Fibroblast of lung (primary cell): Measurements from ENCODE around the gene APH1B. TPM values are rescaled to one million over a fixed set of nuclear protein-coding genes. Genes with fewer than 3 reads are reported as not detected.

Experiments
- DNase-seq, 2 donors: peaks; one replicate each; pipeline versions ENCODE4 v3.0.0 to v3.0.0-alpha.2; 2010; ENCODE audit warnings: low read depth in 2 of 2
- H2AFZ ChIP-seq: 2 replicates; pipeline ENCODE4 v1.5.1; 2012; ENCODE audit warnings: low read length, control low read depth, inconsistent platforms
- H3K27ac ChIP-seq: 2 replicates; pipeline ENCODE4 v1.5.1; 2011; ENCODE audit warnings: low read length, control low read depth; ENCODE audit not compliant: insufficient read depth
- H3K27me3 ChIP-seq: 2 replicates; pipeline ENCODE4 v1.5.1; 2011; ENCODE audit warnings: mild to moderate bottlenecking, low read length; ENCODE audit not compliant: control insufficient read depth, insufficient read depth
- H3K36me3 ChIP-seq: 2 replicates; pipeline ENCODE4 v1.5.1; 2011; ENCODE audit warnings: low read length; ENCODE audit not compliant: control insufficient read depth, insufficient read depth
- H3K4me1 ChIP-seq: 2 replicates; pipeline ENCODE4 v1.5.1; 2011; ENCODE audit warnings: low read length; ENCODE audit not compliant: control insufficient read depth, insufficient read depth; ENCODE audit errors: extremely low read depth
- H3K4me2 ChIP-seq: 2 replicates; pipeline ENCODE4 v1.5.1; 2011; ENCODE audit warnings: low read length, control low read depth; ENCODE audit not compliant: insufficient read depth; ENCODE audit errors: extremely low read depth
- H3K4me3 ChIP-seq, 4 experiments: fragments of 200-600 bp in 1 of 4; sonication (generic) in 1 of 4; replicated peaks in 1 of 4; 2 replicates each; pipeline ENCODE4 v1.5.1; 2011 to 2016; ENCODE audit warnings: low read length in 4 of 4, low read depth in 3 of 4, mild to moderate bottlenecking in 3 of 4, control low read depth in 2 of 4, inconsistent platforms in 1 of 4, mixed read lengths in 1 of 4; ENCODE audit not compliant: insufficient read depth in 1 of 4; ENCODE audit errors: control extremely low read depth in 1 of 4
- H3K79me2 ChIP-seq: 2 replicates; pipeline ENCODE4 v1.5.1; 2012; ENCODE audit warnings: mild to moderate bottlenecking, low read length, inconsistent platforms; ENCODE audit not compliant: control insufficient read depth, insufficient read depth
- H3K9ac ChIP-seq: 2 replicates; pipeline ENCODE4 v1.5.1; 2011; ENCODE audit warnings: mild to moderate bottlenecking, low read length, control low read depth; ENCODE audit not compliant: insufficient read depth
- H3K9me3 ChIP-seq: 2 replicates; pipeline ENCODE4 v1.5.1; 2012; ENCODE audit warnings: low read depth, low read length; ENCODE audit not compliant: control insufficient read depth, insufficient read depth
- H4K20me1 ChIP-seq: 2 replicates; pipeline ENCODE4 v1.5.1; 2011; ENCODE audit warnings: low read length; ENCODE audit not compliant: control insufficient read depth, insufficient read depth; ENCODE audit errors: extremely low read depth
- EZH2 ChIP-seq: IDR thresholded peaks from 2 replicates; pipeline ENCODE4 v1.5.1; 2012; ENCODE audit warnings: low read length, control low read depth, mild to moderate bottlenecking; ENCODE audit errors: missing control alignments
- polyA plus RNA-seq, 2 donors: library from polyadenylated mRNA; depleted of rRNA in 1 of 2; stranded (reverse) in 1 of 2; unstranded in 1 of 2; fragments of >200 nt; gene quantifications; 2 replicates each; pipeline ENCODE4 v1.2.1, GENCODE V29; 2011 to 2012; ENCODE audit warnings: missing spikeins in 1 of 2
- total RNA-seq: library from RNA; depleted of rRNA; stranded (reverse); fragments of >200 nt; gene quantifications from 2 replicates; pipeline ENCODE4 v1.2.1, GENCODE V29; 2014
- TF ChIP-seq, protein P1 (sequence below), 2 donors: IDR thresholded peaks in 1 of 2; conservative IDR thresholded peaks in 1 of 2; 1 replicate in 1 of 2; 2 replicates in 1 of 2; pipeline ENCODE4 v1.5.1; 2011 to 2012; ENCODE audit warnings: low read length in 2 of 2, control low read depth in 1 of 2, inconsistent platforms in 1 of 2, low read depth in 1 of 2, mild to moderate bottlenecking in 1 of 2

APH1B gene
- total and polyA plus RNA-seq, 2 donors (not counting 1 experiment from before 2014, with no cell fraction given): 23.5 to 32.2 TPM

DNA sequence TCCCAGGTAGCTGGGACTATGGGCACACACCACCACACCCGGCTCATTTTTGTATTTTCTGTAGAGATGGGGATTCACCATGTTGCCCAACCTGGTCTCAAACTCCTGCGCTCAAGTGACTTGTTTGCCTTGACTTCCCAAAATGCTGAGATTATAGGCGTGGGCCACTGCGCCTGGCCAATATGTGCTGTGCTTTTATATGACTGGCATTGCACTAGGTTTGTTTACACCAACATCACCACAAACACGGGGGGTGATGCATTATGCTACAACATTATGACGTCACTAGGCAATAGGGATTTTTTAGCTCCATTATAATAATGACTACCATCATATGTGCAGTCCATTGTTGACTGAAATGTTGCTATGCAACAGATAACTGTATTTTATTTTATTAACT, 6.9 kb downstream of the APH1B start:
- no peaks in the 10 kb centered on the region for H3K36me3 ChIP-seq
- no peaks in the 10 kb centered on the region for H3K79me2 ChIP-seq

DNA sequence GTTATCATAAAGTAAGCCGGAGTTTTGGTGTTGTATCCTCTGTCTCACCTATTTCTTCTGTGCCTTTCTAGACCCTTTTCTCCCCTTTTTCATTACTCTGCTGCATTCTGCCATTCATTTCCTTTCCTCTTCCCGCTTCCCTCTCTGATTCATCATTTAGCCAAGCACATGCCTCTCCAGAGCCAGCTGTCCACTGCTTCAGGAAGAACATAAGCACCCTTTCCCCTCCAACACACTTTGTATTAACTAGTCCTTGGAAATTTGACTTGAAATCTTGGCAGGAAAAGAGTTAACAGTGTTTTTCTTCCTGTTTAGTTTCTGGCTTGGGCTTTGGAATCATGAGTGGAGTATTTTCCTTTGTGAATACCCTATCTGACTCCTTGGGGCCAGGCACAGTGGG, 9.7 kb downstream of the APH1B start:
- DNase-seq: peak; percentile 24 to 33
- Histone ChIP-seq H3K36me3 (no peaks in the 10 kb centered on the region), H4K20me1 (no peaks in the 10 kb centered on the region), H3K27me3 (no peaks in the 10 kb centered on the region), H3K4me3 (no peak overlapping the region), H3K9me3 (no peaks in the 10 kb centered on the region), H3K4me2 (no peak overlapping the region), H3K27ac (no peak overlapping the region), H3K79me2 (no peaks in the 10 kb centered on the region), H3K4me1 (peaks cover 4% of the 10 kb centered on the region), H2AFZ (no peak overlapping the region), H3K9ac (no peak overlapping the region)
- TF ChIP-seq, protein P1, sequence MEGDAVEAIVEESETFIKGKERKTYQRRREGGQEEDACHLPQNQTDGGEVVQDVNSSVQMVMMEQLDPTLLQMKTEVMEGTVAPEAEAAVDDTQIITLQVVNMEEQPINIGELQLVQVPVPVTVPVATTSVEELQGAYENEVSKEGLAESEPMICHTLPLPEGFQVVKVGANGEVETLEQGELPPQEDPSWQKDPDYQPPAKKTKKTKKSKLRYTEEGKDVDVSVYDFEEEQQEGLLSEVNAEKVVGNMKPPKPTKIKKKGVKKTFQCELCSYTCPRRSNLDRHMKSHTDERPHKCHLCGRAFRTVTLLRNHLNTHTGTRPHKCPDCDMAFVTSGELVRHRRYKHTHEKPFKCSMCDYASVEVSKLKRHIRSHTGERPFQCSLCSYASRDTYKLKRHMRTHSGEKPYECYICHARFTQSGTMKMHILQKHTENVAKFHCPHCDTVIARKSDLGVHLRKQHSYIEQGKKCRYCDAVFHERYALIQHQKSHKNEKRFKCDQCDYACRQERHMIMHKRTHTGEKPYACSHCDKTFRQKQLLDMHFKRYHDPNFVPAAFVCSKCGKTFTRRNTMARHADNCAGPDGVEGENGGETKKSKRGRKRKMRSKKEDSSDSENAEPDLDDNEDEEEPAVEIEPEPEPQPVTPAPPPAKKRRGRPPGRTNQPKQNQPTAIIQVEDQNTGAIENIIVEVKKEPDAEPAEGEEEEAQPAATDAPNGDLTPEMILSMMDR (conservative IDR thresholded peaks at IDR 0.05 in 1 of 2, IDR thresholded peaks at IDR 0.05 in 1 of 2; ENCODE audit: low read depth in 1 of 2, low read length in 2 of 2): no peak
- no peak for TF ChIP-seq EZH2

More for the DNA sequence above, 6.9 kb downstream of the APH1B start:
- Histone ChIP-seq H3K27me3 (no peaks in the 10 kb centered on the region), H3K27ac (no peak overlapping the region), H3K4me2 (no peak overlapping the region), H4K20me1 (no peaks in the 10 kb centered on the region), H3K9me3 (no peaks in the 10 kb centered on the region), H3K4me3 (no peak overlapping the region), H2AFZ (no peak overlapping the region), H3K9ac (no peak overlapping the region), H3K4me1 (no peaks in the 10 kb centered on the region)
- TF ChIP-seq, protein P1 (conservative IDR thresholded peaks at IDR 0.05 in 1 of 2, IDR thresholded peaks at IDR 0.05 in 1 of 2; ENCODE audit: low read depth in 1 of 2, low read length in 2 of 2): no peak
- TF ChIP-seq EZH2: no peak
- DNase-seq: no peak

DNA sequence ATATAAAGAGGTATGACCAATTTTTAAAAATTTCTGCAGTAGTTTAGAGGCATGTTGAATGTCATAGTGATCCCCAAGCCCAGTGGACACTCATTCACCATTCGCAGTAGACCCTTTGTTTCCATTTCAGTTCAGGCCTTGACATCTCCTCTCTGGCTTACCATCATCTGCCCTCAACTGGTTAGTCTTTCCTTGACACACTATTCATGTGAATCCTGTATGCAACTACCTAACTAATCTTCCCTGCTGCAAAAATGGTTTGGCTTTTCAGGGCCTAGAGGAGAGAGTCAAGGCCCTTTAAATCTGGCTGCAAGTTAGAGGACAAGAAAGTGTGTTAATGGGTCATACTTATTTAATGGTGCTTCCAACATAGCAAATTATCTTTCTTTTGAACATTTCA, 10.9 kb downstream of the APH1B start:
- Histone ChIP-seq H4K20me1 (no peaks in the 10 kb centered on the region), H3K9ac (no peak overlapping the region), H3K36me3 (no peaks in the 10 kb centered on the region), H3K4me1 (peaks cover 4% of the 10 kb centered on the region), H3K27ac (no peak overlapping the region), H3K4me2 (no peak overlapping the region), H3K27me3 (no peaks in the 10 kb centered on the region), H3K9me3 (no peaks in the 10 kb centered on the region), H2AFZ (no peak overlapping the region), H3K4me3 (no peak overlapping the region), H3K79me2 (no peaks in the 10 kb centered on the region)
- peak in 1 of 2 donors; percentile 18 for DNase-seq
- no peak for TF ChIP-seq EZH2
- TF ChIP-seq, protein P1 (conservative IDR thresholded peaks at IDR 0.05 in 1 of 2, IDR thresholded peaks at IDR 0.05 in 1 of 2; ENCODE audit: low read depth in 1 of 2, low read length in 2 of 2): no peak
